ENCODE results near the gene RSPH1. TPM values are rescaled to one million over a fixed set of nuclear protein-coding genes. Genes with fewer than 3 reads are reported as not detected.
A peak's percentile ranks its signal among the peaks of the same experiment; 100 is the strongest.

The RSPH1 gene
- total RNA-seq, 2 donors from 2014 or later = 0.47 TPM; not detected in 1

- peaks cover 34% of the 10 kb centered on the region for H3K4me1 Mint-ChIP-seq
- peaks cover 3% of the 10 kb centered on the region for H3K36me3 Mint-ChIP-seq (ENCODE audit: low read depth)
- ATAC-seq (no peak), DNase-seq (no peak)
- peak overlapping the region; percentile 92 for H3K27ac Mint-ChIP-seq
- no peaks in the 10 kb centered on the region for H3K9me3 ChIP-seq (ENCODE audit: control insufficient read depth, low read length, poor library complexity, severe bottlenecking)
- H3K4me3 Mint-ChIP-seq = no peak overlapping the region
- H3K27me3 Mint-ChIP-seq = no peaks in the 10 kb centered on the region
Observed at GRCh38 chr21:42525676-42526378, 29.8 kb upstream of the RSPH1 start.

GRCh38 chr21:42525029-42525581 lies 29.1 kb upstream of the RSPH1 start:
- Mint-ChIP-seq H3K27ac (peak overlapping the region; percentile 92), H3K4me3 (peak overlapping the region; percentile 15), H3K27me3 (no peaks in the 10 kb centered on the region), H3K4me1 (peaks cover 35% of the 10 kb centered on the region), H3K36me3 (ENCODE audit: low read depth) (peaks cover 6% of the 10 kb centered on the region)
- DNase-seq (no peak), ATAC-seq (no peak)
- H3K9me3 ChIP-seq (ENCODE audit: control insufficient read depth, low read length, poor library complexity, severe bottlenecking) = no peaks in the 10 kb centered on the region

GRCh38 chr21:42524341-42525028 lies 28.5 kb upstream of the RSPH1 start:
- peak; percentile 48 for ATAC-seq
- peak overlapping the region; percentile 92 for H3K27ac Mint-ChIP-seq
- H3K36me3 Mint-ChIP-seq (ENCODE audit: low read depth) = peaks cover 10% of the 10 kb centered on the region
- peak in 1 of 3 donors; percentile 22 for DNase-seq
- H3K27me3 Mint-ChIP-seq = no peaks in the 10 kb centered on the region
- H3K4me1 Mint-ChIP-seq = peaks cover 40% of the 10 kb centered on the region
- H3K9me3 ChIP-seq (ENCODE audit: control insufficient read depth, low read length, poor library complexity, severe bottlenecking) = no peaks in the 10 kb centered on the region
- H3K4me3 Mint-ChIP-seq = peak overlapping the region; percentile 15

GRCh38 chr21:42523941-42524340 lies 27.9 kb upstream of the RSPH1 start:
- H3K9me3 ChIP-seq (ENCODE audit: control insufficient read depth, low read length, poor library complexity, severe bottlenecking) = no peaks in the 10 kb centered on the region
- no peak for DNase-seq
- Mint-ChIP-seq H3K27me3 (no peaks in the 10 kb centered on the region), H3K27ac (peak overlapping the region; percentile 92), H3K4me3 (no peak overlapping the region), H3K4me1 (peaks cover 40% of the 10 kb centered on the region), H3K36me3 (ENCODE audit: low read depth) (peaks cover 10% of the 10 kb centered on the region)
- no peak for ATAC-seq

GRCh38 chr21:42523211-42523610 lies 27.2 kb upstream of the RSPH1 start:
- Mint-ChIP-seq H3K4me1 (peaks cover 41% of the 10 kb centered on the region), H3K36me3 (ENCODE audit: low read depth) (peaks cover 10% of the 10 kb centered on the region)

GRCh38 chr21:42522771-42523170 lies 26.7 kb upstream of the RSPH1 start:
- Mint-ChIP-seq H3K4me3 (no peak overlapping the region), H3K36me3 (ENCODE audit: low read depth) (peaks cover 10% of the 10 kb centered on the region), H3K27me3 (no peaks in the 10 kb centered on the region), H3K27ac (no peak overlapping the region), H3K4me1 (peaks cover 39% of the 10 kb centered on the region)
- DNase-seq (no peak), ATAC-seq (no peak)
- no peaks in the 10 kb centered on the region for H3K9me3 ChIP-seq (ENCODE audit: control insufficient read depth, low read length, poor library complexity, severe bottlenecking)

More at GRCh38 chr21:42523211-42523610, 27.2 kb upstream of the RSPH1 start:
- H3K27me3 Mint-ChIP-seq = no peaks in the 10 kb centered on the region
- no peak for ATAC-seq
- no peak for DNase-seq
- H3K9me3 ChIP-seq (ENCODE audit: control insufficient read depth, low read length, poor library complexity, severe bottlenecking) = no peaks in the 10 kb centered on the region
- H3K27ac Mint-ChIP-seq = no peak overlapping the region
- H3K4me3 Mint-ChIP-seq = no peak overlapping the region

- Mint-ChIP-seq H3K27ac (peak overlapping the region; percentile 59), H3K4me1 (peaks cover 36% of the 10 kb centered on the region), H3K4me3 (no peak overlapping the region), H3K27me3 (no peaks in the 10 kb centered on the region), H3K36me3 (ENCODE audit: low read depth) (peaks cover 10% of the 10 kb centered on the region)
- DNase-seq (no peak), ATAC-seq (no peak)
- H3K9me3 ChIP-seq (ENCODE audit: control insufficient read depth, low read length, poor library complexity, severe bottlenecking) = no peaks in the 10 kb centered on the region
Observed at GRCh38 chr21:42522271-42522670, 26.2 kb upstream of the RSPH1 start.

GRCh38 chr21:42521805-42522204 lies 25.8 kb upstream of the RSPH1 start:
- Mint-ChIP-seq H3K4me1 (peaks cover 35% of the 10 kb centered on the region), H3K27ac (peak overlapping the region; percentile 59), H3K27me3 (no peaks in the 10 kb centered on the region), H3K4me3 (no peak overlapping the region), H3K36me3 (ENCODE audit: low read depth) (peaks cover 12% of the 10 kb centered on the region)
- no peak for ATAC-seq
- no peak for DNase-seq
- H3K9me3 ChIP-seq (ENCODE audit: control insufficient read depth, low read length, poor library complexity, severe bottlenecking) = no peaks in the 10 kb centered on the region

GRCh38 chr21:42521384-42521783 lies 25.4 kb upstream of the RSPH1 start:
- peaks cover 36% of the 10 kb centered on the region for H3K4me1 Mint-ChIP-seq
- no peaks in the 10 kb centered on the region for H3K27me3 Mint-ChIP-seq

GRCh38 chr21:42520628-42521253 lies 24.7 kb upstream of the RSPH1 start:
- DNase-seq (no peak), ATAC-seq (no peak)
- peaks cover 12% of the 10 kb centered on the region for H3K36me3 Mint-ChIP-seq (ENCODE audit: low read depth)
- H3K27me3 Mint-ChIP-seq = no peaks in the 10 kb centered on the region
- H3K27ac Mint-ChIP-seq = peak overlapping the region; percentile 78
- H3K4me1 Mint-ChIP-seq = peaks cover 34% of the 10 kb centered on the region
- H3K9me3 ChIP-seq (ENCODE audit: control insufficient read depth, low read length, poor library complexity, severe bottlenecking) = no peaks in the 10 kb centered on the region
- no peak overlapping the region for H3K4me3 Mint-ChIP-seq

More at GRCh38 chr21:42521384-42521783, 25.4 kb upstream of the RSPH1 start:
- Mint-ChIP-seq H3K36me3 (ENCODE audit: low read depth) (peaks cover 12% of the 10 kb centered on the region), H3K27ac (peak overlapping the region; percentile 59), H3K4me3 (no peak overlapping the region)
- no peaks in the 10 kb centered on the region for H3K9me3 ChIP-seq (ENCODE audit: control insufficient read depth, low read length, poor library complexity, severe bottlenecking)
- ATAC-seq (no peak), DNase-seq (no peak)

GRCh38 chr21:42518626-42519025 lies 22.6 kb upstream of the RSPH1 start:
- H3K4me1 Mint-ChIP-seq = peaks cover 37% of the 10 kb centered on the region
- no peak overlapping the region for H3K4me3 Mint-ChIP-seq
- no peak for DNase-seq
- H3K27me3 Mint-ChIP-seq = no peaks in the 10 kb centered on the region
- no peak for ATAC-seq
- H3K36me3 Mint-ChIP-seq (ENCODE audit: low read depth) = peaks cover 12% of the 10 kb centered on the region
- H3K9me3 ChIP-seq (ENCODE audit: control insufficient read depth, low read length, poor library complexity, severe bottlenecking) = no peaks in the 10 kb centered on the region
- H3K27ac Mint-ChIP-seq = peak overlapping the region; percentile 41

- Mint-ChIP-seq H3K36me3 (ENCODE audit: low read depth) (peaks cover 12% of the 10 kb centered on the region), H3K4me1 (peaks cover 39% of the 10 kb centered on the region), H3K27ac (peak overlapping the region; percentile 41), H3K4me3 (no peak overlapping the region), H3K27me3 (no peaks in the 10 kb centered on the region)
- ATAC-seq (no peak), DNase-seq (no peak)
- H3K9me3 ChIP-seq (ENCODE audit: control insufficient read depth, low read length, poor library complexity, severe bottlenecking) = no peaks in the 10 kb centered on the region
Observed at GRCh38 chr21:42518215-42518614, 22.2 kb upstream of the RSPH1 start.
